ENCODE results near the gene CSPG4. TPM values are rescaled to one million over a fixed set of nuclear protein-coding genes. Genes with fewer than 3 reads are reported as not detected.

CSPG4 gene
- total and polyA plus RNA-seq, 2 of the 8 experiments (the other 6 are each of a cell fraction or from before 2014, with no cell fraction given) = 1.4 to 3.0 TPM

DNA sequence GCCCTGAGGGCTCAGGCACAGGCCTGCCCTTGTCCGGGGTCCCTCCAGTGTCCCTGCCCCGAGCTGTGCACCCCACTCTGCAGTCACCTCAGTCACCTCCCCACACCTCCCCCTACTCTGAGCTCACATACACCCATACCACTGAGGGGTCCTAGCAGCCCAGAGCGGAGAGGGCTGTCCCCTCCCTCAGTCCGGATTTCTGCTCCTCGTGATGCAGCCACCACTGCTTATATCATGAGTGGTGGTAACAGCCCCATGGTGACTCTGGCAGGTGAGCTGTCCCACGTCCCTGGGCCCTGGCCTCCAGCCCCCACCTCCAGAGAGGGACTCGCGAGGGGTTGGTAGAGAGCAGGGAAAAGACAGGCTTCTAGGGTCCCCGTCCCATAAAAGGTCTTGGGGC lies 8.0 kb downstream of the CSPG4 start (continued):
- TF ChIP-seq, protein P1, sequence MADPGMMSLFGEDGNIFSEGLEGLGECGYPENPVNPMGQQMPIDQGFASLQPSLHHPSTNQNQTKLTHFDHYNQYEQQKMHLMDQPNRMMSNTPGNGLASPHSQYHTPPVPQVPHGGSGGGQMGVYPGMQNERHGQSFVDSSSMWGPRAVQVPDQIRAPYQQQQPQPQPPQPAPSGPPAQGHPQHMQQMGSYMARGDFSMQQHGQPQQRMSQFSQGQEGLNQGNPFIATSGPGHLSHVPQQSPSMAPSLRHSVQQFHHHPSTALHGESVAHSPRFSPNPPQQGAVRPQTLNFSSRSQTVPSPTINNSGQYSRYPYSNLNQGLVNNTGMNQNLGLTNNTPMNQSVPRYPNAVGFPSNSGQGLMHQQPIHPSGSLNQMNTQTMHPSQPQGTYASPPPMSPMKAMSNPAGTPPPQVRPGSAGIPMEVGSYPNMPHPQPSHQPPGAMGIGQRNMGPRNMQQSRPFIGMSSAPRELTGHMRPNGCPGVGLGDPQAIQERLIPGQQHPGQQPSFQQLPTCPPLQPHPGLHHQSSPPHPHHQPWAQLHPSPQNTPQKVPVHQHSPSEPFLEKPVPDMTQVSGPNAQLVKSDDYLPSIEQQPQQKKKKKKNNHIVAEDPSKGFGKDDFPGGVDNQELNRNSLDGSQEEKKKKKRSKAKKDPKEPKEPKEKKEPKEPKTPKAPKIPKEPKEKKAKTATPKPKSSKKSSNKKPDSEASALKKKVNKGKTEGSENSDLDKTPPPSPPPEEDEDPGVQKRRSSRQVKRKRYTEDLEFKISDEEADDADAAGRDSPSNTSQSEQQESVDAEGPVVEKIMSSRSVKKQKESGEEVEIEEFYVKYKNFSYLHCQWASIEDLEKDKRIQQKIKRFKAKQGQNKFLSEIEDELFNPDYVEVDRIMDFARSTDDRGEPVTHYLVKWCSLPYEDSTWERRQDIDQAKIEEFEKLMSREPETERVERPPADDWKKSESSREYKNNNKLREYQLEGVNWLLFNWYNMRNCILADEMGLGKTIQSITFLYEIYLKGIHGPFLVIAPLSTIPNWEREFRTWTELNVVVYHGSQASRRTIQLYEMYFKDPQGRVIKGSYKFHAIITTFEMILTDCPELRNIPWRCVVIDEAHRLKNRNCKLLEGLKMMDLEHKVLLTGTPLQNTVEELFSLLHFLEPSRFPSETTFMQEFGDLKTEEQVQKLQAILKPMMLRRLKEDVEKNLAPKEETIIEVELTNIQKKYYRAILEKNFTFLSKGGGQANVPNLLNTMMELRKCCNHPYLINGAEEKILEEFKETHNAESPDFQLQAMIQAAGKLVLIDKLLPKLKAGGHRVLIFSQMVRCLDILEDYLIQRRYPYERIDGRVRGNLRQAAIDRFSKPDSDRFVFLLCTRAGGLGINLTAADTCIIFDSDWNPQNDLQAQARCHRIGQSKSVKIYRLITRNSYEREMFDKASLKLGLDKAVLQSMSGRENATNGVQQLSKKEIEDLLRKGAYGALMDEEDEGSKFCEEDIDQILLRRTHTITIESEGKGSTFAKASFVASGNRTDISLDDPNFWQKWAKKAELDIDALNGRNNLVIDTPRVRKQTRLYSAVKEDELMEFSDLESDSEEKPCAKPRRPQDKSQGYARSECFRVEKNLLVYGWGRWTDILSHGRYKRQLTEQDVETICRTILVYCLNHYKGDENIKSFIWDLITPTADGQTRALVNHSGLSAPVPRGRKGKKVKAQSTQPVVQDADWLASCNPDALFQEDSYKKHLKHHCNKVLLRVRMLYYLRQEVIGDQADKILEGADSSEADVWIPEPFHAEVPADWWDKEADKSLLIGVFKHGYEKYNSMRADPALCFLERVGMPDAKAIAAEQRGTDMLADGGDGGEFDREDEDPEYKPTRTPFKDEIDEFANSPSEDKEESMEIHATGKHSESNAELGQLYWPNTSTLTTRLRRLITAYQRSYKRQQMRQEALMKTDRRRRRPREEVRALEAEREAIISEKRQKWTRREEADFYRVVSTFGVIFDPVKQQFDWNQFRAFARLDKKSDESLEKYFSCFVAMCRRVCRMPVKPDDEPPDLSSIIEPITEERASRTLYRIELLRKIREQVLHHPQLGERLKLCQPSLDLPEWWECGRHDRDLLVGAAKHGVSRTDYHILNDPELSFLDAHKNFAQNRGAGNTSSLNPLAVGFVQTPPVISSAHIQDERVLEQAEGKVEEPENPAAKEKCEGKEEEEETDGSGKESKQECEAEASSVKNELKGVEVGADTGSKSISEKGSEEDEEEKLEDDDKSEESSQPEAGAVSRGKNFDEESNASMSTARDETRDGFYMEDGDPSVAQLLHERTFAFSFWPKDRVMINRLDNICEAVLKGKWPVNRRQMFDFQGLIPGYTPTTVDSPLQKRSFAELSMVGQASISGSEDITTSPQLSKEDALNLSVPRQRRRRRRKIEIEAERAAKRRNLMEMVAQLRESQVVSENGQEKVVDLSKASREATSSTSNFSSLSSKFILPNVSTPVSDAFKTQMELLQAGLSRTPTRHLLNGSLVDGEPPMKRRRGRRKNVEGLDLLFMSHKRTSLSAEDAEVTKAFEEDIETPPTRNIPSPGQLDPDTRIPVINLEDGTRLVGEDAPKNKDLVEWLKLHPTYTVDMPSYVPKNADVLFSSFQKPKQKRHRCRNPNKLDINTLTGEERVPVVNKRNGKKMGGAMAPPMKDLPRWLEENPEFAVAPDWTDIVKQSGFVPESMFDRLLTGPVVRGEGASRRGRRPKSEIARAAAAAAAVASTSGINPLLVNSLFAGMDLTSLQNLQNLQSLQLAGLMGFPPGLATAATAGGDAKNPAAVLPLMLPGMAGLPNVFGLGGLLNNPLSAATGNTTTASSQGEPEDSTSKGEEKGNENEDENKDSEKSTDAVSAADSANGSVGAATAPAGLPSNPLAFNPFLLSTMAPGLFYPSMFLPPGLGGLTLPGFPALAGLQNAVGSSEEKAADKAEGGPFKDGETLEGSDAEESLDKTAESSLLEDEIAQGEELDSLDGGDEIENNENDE (IDR thresholded peaks at IDR 0.05; ENCODE audit: insufficient replicate concordance, low read length) = no peak

All from H1 (cell line).